Measurements from ENCODE around the gene CARM1.
"Not testable (repeated sequence)": the region's sequence is repeated elsewhere in the genome, so short reads cannot be mapped to it uniquely, and the experiment has no call there.

Gene CARM1

DNA sequence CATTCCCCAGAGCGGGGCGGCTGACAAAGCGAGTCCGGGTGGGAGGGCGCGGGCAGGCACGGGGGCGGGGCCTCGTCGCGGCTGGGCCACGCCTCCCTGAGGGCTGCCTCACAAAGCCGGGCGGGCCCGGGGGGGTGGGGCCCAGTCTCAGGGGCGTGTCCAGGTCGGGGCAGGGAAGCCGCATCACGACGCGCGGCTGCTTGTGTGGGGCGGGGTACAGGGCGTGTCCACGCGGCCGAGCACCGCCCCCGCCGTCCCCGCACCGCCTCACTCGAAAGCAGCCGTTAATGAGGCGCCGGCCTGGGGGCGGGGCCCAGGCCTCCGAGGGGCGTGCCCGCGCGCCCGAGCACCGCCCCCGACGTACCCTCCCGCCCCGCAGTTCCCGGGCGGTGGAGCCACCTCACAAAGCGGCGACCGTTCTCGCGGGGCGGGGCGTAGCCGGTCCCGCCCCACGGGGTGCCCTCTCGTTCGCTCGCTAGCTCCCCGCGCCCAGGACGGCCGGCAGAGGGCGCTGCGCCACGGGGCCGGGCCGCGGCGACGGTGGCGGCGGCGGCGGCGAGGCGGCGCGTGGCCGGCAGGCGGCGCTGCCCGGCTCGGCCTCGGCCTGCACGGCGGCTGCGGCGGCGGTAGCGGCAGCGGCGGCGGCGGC, at the start of gene CARM1:
TSS of gene CARM1 (plus strand) at position 599 of the 649 bp plus-strand sequence. CDS start 150 bp downstream, outside the sequence.
- no peak for FAIRE-seq

DNA sequence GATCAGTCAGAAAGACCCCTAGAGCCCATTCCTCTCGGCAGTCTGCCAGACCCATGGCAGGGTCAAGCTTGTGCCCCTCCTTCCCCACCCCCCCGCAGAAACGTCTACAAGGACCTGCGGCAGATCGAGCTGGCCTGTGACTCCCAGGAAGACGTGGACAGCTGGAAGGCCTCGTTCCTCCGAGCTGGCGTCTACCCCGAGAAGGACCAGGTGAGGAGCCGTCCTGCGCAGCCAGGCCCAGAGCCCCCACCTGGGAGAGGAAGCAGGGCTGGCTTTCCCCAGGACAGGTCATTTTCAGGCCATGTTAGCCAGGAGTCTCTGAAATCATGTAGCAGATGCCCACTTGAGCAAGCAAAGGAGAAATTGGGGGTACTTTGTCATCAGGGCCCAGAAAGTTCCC, 47.7 kb upstream of the CARM1 start:
- FAIRE-seq = no peak

DNA sequence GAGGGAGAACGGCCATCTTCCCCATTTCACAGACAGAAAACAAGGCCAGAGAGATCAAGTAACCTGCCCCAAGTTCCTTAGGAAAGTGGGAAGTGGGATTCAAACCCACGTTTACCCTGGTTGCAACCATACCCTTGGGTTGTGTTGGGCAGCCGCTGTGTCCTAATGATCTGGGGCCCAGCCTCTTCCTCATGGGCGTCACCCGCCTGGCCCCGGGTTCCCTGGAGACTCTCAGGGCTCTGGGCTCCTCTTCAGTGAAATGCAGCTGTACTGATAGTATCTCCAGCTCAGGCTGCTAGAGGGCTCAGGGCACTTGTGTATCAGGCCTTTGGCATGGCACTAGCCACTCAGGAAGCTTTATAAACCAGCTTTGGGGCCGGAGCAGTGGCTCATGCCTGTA, 45.1 kb upstream of the CARM1 start:
- no peak for FAIRE-seq

DNA sequence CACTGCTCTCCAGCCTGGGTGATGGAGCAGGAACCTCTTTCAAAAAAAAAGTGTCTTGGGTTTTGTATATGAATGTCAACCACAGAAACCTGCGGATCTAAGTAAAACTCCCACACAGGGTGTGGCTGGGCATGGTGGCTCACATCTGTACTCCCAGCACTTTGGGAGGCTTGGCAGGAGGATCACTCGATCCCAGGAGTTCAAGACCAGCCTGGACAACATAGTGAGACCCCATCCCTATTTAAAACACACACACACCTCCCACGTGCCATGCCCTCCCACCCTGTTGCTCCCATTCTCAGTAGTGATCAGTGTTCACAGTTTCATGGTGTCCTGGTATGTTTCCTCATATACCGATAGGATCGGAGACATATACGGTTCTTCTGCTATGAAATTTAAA, 44.5 kb upstream of the CARM1 start:
- FAIRE-seq = no peak

DNA sequence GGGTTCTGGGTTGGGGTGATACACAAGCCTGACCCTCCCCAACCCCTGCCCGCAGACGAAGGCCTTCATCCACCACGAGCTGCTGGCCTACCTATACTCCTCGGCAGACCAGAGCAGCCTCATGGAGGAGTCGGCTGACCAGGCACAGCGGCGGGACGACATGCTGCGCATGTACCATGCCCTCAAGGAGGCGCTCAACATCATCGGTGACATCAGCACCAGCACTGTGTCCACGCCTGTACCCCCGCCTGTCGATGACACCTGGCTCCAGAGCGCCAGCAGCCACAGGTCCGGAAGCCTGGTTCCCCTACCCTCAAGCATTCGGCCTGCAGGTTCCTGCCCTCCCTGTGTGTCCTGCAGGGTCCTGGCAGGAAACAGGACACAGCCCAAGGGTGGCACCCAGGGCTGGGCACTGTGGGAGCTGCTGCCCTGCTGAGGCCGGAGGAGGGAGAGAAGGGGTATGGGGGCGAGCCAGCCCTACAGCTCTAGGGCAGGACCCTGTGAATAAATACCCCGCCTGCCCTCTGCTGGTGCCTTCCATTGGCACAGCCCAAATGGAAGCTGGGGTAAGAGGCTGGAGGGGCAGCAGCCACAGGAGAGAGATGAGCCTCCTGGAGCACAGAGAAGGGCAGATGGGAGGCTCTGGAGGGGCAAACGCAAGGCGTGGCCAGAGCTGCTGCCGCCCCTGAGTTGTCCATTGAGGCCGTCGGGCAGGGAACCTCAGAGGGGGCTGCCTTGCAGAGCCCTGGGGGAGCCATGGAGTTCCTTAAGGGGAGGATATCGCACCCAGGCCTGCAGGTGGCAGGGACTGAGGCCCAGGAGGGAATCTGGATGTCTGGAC, 42.2 kb upstream of the CARM1 start:
- no peak for FAIRE-seq

DNA sequence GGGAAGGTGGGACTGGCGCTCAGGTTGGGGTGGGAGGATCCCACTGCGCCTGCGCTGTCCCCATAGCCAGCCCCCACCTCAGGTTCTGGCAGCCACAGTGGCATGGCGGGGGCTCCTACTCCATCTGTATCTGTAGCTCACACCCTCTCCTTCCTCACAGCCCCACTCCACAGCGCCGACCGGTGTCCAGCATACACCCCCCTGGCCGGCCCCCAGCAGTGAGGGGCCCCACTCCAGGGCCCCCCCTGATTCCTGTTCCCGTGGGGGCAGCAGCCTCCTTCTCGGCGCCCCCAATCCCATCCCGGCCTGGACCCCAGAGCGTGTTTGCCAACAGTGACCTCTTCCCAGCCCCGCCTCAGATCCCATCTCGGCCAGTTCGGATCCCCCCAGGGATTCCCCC, 41.4 kb upstream of the CARM1 start:
- FAIRE-seq = no peak

DNA sequence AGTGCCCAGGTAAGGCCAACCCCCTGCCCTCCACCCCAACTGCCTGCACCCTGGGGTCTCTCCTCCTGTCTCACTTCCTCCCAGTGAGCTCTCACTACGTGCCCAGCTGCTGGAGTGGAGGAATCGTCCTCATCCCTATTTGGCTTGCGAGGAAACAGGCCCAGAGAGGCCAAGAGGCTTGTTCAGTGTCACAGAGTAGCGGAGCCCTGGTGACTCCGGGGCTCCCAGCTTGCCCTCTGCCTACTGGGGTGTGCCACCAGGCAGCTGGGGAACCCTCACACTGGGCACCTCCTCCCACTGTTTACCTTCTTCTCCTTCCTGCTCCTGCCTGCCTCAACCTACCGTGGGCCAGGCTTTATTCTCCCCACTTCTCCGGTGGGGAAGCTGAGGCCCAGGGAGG, 41.0 kb upstream of the CARM1 start:
- FAIRE-seq = no peak

DNA sequence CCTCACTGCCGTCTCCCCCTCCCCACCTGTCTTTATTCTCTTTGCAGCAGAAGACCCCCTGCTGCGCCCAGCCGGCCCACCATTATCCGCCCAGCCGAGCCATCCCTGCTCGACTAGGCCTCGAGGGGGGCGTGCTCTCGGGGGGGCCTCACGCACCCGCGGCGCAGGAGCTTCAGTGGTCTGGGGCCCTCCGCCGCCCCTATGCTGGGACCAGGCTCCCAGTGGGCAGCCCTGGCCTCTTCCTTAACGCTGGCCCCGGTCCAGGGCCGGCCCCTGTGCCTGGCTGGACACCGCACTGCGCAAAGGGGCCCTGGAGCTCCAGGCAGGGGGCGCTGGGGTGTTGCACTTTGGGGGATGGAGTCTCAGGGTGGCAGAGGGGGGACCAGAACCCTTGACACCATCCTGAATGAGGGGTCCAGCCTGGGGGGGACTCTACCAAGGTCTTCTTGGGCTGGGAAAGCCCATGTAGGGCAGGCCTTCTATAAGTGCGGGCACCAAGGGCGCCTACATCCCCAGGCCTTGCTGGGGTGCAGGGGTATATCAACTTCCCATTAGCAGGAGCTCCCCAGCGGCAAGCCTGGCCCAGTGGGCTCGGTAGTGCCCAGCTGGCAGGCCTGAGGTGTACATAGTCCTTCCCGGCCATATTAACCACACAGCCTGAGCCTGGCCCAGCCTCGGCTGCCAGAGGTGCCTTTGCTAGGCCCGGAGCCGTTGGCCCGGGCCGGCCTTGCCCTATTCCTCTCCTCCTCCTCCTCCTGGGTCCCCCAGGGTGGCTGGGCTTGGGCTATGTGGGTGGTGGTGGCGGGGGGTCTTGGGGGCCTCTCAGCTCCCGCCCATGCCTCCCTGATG, 40.2 kb upstream of the CARM1 start:
- no peak for FAIRE-seq

DNA sequence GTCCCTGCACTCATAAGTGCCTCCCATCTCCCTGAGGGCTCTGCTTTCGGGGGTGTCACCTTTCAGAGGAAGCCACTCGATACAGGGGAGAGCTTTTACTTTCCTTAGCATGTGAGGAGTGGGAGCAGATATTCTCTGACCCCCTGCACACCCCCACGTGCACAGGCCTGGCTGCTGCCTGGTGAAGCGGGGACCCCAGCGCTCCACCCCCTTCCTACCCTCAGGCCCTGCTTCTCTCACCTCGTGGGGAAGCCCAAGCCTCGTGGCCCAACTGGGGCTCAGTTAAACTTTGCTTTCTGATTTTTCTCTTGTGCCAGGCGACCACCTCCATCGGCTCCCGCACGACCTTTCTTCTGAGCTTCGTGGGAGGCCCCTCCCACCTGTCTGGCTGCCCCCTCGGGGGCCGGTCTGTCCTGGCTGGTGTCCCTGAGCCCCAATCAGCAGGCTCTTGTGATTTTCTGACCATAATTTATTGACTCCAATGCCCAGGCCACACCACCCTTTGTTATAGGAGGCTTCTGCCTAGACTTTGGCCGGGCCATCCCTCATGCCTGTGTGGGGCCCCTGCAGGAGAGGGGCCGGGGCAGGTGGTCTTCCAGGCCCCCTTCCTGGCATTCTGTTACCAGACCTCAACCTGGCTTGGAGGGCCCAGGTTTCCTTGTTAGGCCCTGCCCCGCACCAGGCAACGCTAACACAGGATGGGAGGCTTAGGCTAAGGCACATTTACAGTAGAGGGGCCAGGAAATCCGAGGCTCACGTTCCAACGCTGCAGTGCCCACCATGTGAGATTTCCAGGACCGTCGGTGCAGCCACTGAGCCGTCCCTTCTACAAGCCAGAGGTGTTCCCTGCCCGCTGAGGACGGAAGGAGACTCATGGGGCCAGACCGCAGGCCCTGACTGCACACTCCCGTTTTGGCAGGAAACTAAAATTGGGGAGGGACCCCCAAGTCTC, 39.1 kb upstream of the CARM1 start:
- no peak for FAIRE-seq

DNA sequence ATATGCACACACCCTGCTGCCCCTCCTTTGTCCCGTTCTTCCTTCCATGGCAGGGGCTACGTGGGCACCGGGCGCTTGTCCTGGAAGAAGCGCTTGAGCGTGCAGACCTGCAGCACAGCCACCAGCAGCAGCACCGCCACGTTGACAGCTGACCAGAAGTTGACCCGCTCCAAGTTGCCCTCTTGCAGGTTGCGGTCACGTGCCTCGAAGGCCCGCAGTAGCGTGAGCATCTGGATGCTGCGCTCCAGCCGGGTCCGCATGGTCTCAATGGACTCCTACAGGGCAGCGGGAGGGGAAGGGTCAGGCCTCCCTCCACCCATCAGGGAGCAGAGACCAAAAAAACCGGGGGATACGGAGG, 38.4 kb upstream of the CARM1 start:
- no peak for FAIRE-seq

DNA sequence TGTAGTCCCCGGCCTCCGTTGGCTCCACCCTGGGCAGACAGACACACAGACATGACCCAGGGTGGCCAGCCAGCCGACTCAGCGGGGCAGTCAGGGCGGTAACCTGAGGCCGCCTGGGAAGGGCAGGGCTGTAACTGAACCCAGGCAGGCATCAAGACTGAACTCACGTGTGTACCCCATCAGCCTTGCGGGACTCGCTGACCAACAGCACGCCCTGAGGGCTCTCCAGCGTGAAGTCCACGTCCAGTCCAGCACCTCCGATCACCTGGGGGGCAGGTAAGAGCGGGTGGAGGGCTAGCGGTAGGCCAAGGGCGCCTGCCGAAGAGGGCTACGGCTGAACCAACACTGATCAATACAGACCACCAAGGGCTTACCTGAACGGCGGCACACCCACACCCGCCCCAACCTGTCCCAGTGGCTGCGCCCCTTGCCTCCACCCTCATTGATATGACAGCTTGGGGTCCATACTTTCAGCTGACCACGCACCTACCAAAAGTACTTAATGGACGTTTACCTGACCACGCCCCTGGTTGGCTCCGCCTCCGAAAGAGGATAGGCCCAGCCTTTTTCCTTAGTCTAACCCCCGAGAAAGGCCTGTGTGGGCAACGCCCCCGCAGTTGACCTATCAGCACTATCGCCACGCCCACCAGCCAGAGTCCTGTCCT, 36.1 kb upstream of the CARM1 start:
- FAIRE-seq = no peak

DNA sequence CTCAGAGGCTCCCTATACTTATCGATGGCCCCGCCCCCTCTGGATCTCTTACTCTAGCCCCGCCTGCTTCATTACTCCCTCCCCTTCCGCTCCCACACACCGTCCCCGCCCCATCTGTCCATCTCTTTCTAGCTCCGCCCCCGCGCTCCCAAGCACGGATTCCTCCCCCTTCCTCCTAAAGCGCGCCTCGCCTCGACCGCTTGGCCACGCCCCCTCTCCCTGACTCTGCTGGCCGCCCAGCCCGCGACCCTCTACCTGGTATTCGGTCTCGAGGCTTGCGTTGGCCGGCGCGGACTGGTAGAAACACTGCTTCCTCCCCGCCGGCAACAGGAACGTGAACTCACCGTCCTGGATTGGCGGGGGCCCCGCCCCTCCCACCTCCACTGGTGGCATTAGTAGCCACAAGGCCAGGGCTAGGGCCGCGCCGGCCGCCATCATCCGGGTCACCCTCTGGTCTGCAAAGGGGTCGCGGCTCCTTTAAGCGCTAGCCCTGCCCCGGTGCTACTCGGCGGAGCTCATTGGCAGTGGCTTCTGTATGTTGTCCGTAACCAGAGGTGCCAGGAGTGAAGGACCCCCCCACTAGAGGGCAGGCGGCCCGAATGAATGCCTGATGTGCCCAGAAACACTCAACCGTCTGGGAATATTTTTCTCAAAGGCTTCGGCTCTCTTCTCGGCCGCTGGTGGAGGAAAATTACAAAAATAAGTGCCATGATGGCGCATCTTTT, 35.4 kb upstream of the CARM1 start, which contains the start of gene TMED1:
TSS of gene TMED1 (minus strand) at position 459 of the 725 bp plus-strand sequence. CDS start at position 438, 21 bp downstream.
- FAIRE-seq = peak; percentile 87

DNA sequence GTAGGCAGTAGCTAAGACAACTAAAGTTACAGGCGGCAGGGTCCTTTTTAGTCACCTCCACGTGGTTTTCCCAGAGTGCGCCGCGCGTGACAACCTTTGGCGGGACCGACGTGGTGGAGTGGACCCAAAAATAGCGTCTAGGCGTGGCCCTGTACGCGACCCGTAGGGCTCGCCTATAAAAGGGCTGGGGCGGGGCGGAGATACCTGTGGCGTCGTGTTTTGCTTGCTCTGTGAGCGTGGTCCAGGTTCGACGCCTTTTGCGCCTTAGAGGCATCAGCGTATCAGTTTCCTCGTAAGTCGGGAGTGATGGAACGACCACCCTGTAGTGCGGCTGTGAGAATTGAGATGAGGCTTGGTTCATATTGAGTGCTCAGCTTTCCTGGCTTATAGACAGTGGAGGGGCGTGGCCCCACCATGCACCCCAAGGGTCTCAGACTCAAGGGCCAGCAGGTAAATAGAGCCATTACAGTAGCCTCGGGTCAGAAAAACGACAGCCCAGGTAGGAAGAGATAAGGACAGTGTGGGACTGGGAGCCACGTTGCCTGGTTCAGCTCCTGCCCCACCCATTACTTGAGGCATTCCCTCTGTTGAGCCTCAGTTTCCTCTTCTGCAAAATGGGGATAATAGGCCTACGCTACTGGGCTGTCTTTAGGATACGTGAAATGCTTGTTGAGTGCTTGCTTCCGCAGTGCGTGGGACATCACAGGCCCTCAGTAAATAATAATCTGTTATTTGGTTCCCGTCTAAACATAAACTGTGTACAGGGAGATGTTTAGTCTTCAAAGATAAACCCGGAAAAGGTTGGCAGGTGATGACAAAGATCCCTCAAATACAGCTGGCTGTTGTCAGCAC, 34.6 kb upstream of the CARM1 start:
- FAIRE-seq = no peak

DNA sequence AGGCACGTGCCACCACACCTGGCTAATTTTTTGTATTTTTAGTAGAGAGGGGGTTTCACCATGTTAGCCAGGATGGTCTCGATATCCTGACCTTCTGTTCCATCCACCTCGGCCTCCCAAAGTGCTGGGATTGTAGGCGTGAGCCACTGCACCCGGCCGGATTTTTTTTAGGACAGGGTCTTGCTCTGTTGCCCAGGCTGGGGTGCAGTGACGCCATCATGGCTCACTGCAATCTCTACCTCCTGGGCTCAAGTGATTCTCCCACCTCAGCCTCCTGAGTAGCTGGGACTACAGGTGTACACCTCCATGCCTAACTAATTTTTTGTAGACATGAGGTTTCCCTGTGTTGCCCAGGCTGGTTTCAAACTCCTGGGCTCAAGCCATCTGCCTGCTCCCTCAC, 33.7 kb upstream of the CARM1 start:
- not testable (repeated sequence) for FAIRE-seq

DNA sequence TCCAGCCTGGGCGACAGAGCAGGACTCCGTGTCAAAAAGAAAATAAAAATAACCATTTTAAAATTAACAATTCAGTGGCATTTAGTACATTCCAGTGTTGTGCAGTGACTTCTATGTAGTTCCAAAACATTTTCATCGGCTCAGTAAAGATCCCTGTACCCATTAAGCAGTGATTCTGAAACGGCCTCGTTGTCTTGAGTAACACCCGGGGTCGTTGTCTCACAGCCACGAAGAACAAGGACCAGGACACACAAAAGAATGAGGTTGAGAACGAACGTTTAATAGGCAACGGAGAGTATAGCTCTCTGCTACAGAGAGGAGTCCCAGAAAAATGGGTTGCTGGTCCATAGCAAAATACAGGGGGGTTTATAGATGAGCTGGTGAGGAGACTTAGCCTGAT, 33.0 kb upstream of the CARM1 start:
- FAIRE-seq = no peak

DNA sequence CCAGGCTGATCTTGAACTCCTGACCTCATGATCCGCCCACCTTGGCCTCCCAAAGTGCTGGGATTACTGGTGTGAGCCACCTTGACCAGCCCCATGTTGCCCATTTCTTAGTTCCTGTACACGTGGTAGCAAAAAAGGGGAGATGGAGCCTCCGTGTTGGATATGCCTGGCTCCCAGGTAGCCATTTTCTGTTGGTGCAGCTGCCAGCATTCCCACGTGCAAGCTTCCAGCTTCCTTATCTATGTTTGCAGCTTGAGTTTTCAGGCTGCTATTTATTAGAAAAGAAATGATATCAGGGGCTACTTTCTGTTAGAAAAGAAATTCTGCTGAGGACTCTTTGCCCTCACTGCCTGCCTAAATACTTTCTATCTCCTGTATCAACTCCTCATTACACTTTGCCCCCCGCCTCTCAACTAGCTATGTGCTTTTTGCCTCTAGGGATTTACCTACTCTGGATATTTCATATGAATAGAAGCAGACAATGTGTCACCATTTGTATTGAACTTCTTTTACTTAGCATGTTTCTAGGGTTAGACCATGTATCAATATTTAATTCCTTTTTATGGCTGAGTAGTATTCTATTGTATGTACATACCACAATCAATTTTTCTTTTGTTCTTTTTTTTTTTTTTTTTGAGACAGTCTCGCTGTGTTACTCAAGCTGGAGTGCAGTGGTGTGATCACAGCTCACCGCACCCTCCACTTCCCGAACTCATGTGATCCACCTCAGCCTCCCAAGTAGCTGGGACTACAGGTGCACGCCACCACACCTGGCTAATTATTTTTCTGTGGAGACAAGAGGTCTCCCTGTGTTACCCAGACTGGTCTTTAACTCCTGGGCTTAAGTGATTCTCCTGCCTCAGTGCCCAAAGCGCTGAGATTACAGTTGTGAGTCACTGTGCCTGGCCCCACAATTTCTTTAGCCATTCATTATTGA, 32.0 kb upstream of the CARM1 start:
- no peak for FAIRE-seq

DNA sequence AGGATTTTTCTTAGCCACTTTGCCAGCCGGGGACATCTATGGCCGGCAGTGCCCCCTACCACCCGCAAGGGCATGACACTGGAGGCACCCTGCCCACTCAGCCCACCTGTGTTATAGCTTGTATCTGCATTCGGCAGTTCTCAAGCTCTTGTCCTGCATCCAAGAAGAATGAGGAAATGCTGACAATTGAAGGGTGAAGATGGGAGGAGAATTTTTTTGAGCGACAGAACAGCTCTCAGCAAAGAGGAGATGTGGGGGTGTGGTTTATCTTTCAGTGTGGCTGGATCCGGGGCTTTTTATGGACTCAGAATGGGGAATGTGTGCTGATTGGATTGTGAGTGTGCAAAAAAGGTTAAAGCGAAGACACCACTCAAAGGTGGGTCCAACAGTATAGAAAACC, 28.6 kb upstream of the CARM1 start:
- FAIRE-seq = no peak

DNA sequence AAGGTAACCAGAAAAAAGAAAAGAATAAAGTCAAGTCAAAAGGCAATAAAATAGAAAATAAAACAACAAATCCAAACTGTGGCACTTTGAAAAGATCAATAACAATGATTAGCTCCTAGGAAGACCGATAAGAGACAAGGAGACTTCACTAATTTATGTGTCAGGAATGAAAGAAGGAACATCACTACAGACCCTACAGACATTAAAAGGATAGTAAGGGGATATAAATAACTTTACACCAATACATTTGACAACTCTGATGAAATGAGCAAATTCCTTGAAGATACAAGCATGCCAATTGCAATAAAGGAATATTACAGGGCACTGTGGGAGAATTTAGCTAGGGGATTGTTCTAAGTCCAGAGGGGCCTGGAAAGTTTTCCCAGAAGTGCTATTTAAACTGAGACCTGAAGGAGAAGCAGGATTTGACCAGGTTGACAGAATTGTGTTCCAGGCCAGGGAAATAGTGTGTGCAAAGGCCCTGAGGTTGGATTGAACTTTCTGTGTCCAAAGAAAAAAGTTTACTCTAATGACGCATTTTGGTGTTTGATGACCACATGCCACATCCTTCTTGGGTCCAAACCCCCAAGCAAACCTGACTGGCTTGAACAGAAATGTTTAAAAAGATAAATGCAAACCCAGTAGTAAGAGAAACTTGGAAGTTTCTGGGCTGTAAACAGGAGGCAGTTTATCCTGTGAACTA, 24.7 kb upstream of the CARM1 start:
- no peak for FAIRE-seq

Measured in A204.1 (cell line).